ENCODE measurements around the gene DYNC1I2.
"Not testable (repeated sequence)": the region's sequence is repeated elsewhere in the genome, so short reads cannot be mapped to it uniquely, and the experiment has no call there.

DYNC1I2 gene

GRCh38 chr2:171712051-171712450 is 24.8 kb downstream of the DYNC1I2 start:
- DNase-seq (ENCODE audit: low spot score), result no peak

GRCh38 chr2:171718720-171719119 is 31.5 kb downstream of the DYNC1I2 start:
- DNase-seq (ENCODE audit: low spot score), result no peak

GRCh38 chr2:171719660-171720059 is 32.4 kb downstream of the DYNC1I2 start:
- DNase-seq (ENCODE audit: low spot score), result no peak

GRCh38 chr2:171723716-171724683 is 36.7 kb downstream of the DYNC1I2 start:
- DNase-seq (ENCODE audit: low spot score), result peak; percentile 17

- no peak for DNase-seq (ENCODE audit: low spot score)
Measured at GRCh38 chr2:171726847-171727450, 39.7 kb downstream of the DYNC1I2 start.

- DNase-seq (ENCODE audit: low spot score), result no peak
Measured at GRCh38 chr2:171728989-171729951, 42.0 kb downstream of the DYNC1I2 start.

- no peak for DNase-seq (ENCODE audit: low spot score)
Measured at GRCh38 chr2:171729952-171730317, 42.7 kb downstream of the DYNC1I2 start.

- no peak for DNase-seq (ENCODE audit: low spot score)
Measured at GRCh38 chr2:171735991-171736710, 48.9 kb downstream of the DYNC1I2 start.

- no peak for DNase-seq (ENCODE audit: low spot score)
Measured at GRCh38 chr2:171741189-171741588, 53.9 kb downstream of the DYNC1I2 start.

GRCh38 chr2:171742760-171743159 is 55.5 kb downstream of the DYNC1I2 start:
- DNase-seq (ENCODE audit: low spot score), result no peak

- DNase-seq (ENCODE audit: low spot score), result no peak
Measured at GRCh38 chr2:171745141-171745540, 57.9 kb downstream of the DYNC1I2 start.

- no peak for DNase-seq (ENCODE audit: low spot score)
Measured at GRCh38 chr2:171745806-171746205, 58.5 kb downstream of the DYNC1I2 start.

GRCh38 chr2:171747371-171747770 is 60.1 kb downstream of the DYNC1I2 start:
- no peak for DNase-seq (ENCODE audit: low spot score)

GRCh38 chr2:171754254-171754939 is 67.1 kb downstream of the DYNC1I2 start:
- no peak for DNase-seq (ENCODE audit: low spot score)

- not testable (repeated sequence) for DNase-seq (ENCODE audit: low spot score)
Measured at GRCh38 chr2:171758762-171759161, 71.5 kb downstream of the DYNC1I2 start.

GRCh38 chr2:171761176-171761575 is 73.9 kb downstream of the DYNC1I2 start:
- not testable (repeated sequence) for DNase-seq (ENCODE audit: low spot score)

GRCh38 chr2:171762879-171763573 is 75.8 kb downstream of the DYNC1I2 start:
- DNase-seq (ENCODE audit: low spot score), result no peak

GRCh38 chr2:171763602-171764001 is 76.3 kb downstream of the DYNC1I2 start:
- no peak for DNase-seq (ENCODE audit: low spot score)

GRCh38 chr2:171771463-171771862 is 84.2 kb downstream of the DYNC1I2 start:
- no peak for DNase-seq (ENCODE audit: low spot score)

- DNase-seq (ENCODE audit: low spot score), result no peak
Measured at GRCh38 chr2:171772373-171772772, 85.1 kb downstream of the DYNC1I2 start.
